GM11168 (cell line): ENCODE measurements around the gene U2AF1L4.

Experiments used
- in situ Hi-C: fragments of 300-500 bp; cut with MboI; formaldehyde crosslinking; loops from one replicate; pipeline ENCODE4 v1.12.0; 2022; ENCODE audit warnings: low sequenced_read_pairs; ENCODE audit not compliant: unreplicated experiment

U2AF1L4 gene, protein sequence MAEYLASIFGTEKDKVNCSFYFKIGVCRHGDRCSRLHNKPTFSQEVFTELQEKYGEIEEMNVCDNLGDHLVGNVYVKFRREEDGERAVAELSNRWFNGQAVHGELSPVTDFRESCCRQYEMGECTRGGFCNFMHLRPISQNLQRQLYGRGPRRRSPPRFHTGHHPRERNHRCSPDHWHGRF

DNA sequence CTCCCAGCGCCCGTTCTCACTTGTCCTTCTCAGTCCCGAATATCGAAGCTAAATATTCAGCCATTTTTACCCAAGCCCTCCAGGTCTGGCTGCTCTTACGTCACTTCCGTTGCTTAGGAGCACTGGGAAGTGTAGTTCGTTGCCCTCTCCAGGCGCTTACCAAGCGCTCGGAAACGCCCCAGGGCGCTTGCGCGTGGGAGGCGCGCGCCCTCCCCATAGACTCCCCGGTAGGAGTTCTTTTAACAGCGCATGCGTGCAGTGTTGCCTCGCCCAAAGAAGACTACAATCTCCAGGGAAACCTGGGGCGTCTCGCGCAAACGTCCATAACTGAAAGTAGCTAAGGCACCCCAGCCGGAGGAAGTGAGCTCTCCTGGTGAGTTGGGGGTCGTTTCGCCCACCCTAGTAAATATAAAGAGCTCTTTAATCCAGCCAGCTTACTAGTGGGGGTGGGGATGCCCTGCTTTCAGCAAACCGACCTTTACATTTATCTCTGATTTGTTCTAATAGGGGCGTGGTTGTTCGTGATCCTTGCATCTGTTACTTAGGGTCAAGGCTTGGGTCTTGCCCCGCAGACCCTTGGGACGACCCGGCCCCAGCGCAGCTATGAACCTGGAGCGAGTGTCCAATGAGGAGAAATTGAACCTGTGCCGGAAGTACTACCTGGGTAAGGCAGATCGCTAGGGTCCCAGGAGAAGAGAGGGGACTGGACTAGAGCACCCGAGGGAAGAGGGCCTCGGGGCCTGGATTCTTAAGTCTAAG, at the start of gene U2AF1L4, which contains the start of gene PSENEN:
TSS of gene U2AF1L4 (minus strand) at position 91 of the 759 bp plus-strand sequence. CDS start at position 64, 27 bp downstream.
TSS of gene PSENEN (plus strand) at position 324 of the 759 bp plus-strand sequence. CDS start at position 604, 280 bp downstream.
- in situ Hi-C loops, result no loop called here

DNA sequence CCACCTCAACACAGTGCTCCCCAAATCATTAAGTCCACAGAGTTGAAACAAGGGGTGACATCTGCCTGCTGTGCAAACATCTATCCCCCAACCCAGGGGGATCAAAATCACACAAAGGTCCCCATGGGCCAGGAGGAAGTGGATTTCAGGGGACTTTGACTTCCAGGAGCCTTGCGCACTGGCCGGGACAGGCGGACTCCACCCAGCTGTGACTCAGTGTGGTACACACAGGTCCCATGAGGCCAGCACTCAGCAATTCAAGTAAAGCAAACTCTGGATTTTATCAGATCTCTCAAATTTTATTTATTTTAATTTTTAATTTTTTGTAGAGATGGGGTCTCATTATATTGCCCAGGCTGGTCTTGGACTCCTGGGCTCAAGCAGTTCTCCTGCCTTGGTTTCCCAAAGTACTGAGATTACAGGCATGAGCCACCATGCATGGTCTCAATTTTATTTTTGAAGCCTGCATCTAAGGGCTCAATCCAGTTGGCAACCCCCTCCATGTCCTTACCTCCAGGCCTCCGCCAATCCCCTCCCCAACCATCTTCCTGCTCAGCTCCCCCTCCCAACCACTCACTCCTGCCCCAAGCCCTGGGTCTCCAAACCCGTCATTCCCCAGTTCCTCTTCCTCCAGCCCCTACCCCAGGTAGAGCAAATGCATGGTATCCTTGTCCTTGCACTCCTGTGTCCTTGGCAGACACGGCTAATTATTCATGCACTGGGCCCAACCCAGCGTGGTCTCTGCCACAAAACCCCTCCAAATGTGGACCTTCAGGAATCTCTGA, 48.4 kb upstream of the U2AF1L4 start:
- in situ Hi-C loops, result no loop called here

DNA sequence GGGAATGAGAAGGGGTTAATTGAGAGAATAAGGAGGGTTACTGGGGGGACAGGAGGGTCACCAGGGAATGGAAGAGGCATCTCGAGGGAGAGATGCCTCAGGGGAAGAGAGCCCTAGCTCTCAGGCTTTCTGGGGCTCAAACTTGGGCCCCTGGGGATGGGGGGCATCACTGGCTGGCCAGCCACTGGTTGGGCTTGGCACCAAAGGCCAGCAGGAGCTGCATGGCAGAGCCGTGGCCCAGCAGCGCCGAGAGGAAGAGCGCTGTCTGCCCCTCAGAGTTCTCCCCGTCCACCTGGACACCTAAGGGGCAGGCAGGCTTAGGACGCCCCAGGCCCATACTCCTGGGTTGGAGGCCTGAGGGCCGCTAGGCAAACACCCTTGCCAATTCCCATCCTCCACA, 47.7 kb upstream of the U2AF1L4 start:
- in situ Hi-C loops, result no loop called here

DNA sequence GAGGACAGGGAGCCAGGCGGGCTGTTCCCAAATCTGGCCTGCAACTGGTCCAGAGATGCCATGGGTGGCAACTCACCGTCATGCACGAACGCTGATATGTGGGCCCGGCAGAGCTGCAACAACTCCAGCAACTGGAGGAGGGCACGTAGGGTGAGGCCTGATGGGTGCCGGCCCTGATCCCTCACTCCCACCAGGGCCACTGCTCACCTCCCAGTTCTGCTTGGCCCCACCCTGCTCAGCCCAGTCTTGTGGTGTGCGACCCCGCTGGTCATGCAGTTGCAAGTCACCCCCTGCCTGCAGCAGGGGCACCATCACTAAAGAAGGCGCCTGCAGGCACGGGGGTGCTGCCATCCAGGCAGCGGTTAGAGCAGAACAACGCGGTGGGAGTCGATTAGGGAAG, 47.1 kb upstream of the U2AF1L4 start:
- in situ Hi-C loops, result no loop called here

DNA sequence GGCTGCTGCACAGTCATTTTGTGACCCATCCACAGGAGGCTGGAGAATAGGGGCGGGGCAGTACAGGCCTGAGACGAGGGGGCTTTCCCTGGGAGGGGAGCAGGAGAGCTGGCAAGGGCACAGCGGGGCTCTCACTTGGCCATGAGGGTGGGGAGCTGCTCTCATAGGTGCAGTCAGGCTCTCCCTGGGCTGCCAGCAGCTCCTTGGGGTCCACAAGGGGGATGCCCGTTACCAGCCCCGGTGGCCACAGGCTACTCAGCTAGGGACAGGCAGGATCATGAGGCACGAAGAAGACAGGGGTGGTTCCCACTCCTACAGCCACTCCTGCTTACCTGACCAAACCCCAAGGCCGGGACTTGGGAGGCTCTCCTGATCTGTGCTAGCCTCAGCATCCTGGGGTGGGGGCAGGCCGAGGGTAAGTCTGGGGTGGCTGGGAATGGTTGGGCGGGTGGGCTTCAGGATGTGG, 46.6 kb upstream of the U2AF1L4 start:
- in situ Hi-C loops, result no loop called here

DNA sequence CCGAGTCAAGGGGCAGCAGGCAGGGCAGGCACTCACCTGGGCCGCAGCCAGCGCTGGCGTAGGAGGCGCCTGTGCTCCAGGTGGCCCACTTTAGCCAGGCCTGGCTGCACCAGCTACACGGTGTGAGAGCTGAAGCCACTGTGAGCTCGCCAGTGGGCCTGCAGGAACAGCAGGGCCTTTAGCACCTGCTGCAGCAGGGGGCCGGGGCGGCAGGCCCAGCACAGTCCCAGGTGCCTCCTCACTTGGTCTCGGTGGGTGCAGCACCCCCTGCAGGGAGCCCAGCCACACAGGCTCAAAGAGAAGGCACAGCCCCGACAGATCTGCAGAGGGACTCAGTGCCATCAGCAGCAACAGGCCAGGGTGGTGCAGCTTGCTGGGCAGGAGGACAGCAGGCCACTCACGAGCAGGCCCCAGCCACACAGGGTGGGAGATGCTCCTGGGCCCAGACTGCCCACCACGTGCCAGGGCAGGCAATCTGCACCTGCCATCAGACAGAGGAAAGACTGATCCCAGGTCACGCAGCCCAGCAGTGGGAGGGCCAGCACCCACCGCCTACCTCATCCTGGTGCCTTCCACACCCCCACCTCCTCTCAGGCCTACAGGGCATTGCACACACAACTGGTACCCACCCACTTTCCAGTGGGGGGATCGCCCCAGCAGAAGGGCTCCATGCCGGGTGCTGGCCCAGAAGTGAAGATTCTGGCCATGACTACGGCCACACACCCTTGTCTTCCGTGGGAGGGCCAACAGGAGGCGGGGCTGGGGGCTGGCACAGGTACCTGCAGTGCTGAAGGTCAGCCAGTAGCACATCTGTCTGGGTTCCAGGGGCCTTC, 46.0 kb upstream of the U2AF1L4 start:
- in situ Hi-C loops, result no loop called here

DNA sequence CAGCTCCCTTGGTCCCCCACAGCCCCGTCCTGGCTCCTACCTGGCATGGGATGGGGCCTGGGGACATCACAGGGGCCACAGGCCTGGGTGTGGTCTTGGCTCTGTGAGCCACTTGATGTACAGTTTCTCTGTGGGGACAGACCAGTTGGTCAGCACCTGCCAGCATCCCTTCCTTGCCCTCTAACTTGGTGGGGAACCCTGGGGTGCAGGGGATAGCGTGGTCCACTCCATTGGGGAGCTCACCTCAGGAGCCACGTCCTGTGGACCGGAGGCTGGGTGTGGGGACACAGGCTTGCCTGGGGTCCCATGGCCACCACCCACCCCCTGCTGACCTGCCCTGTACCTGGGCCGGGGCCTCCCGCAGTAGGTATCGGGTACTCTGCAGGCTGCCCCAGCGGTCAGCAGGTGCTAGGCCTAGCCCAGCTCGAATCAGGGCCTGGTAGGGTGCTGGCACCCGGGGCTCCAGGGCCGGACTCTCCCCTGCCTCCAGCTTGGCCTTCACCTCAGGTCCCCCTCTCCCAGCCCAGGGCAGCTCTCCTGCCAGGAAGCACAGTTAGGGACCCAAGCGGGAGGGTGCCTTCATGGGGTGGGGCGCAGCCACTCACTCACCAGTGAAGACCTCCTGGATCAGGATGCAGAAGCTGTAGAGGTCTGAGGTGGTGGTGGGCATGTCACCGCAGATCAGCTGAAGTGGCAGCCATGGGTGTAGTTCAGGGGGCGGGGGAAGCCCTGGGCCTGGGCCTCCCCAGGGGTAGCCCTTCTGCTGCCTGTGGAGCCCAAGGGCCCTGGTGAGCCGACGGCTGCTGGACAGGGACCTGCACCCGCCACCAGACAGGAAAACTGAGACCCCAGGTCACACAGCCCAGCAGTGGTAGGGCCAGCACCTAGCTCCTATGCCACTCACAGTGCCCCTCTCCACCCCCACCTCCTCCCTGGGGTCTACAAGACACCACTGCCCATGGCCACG, 45.0 kb upstream of the U2AF1L4 start:
- in situ Hi-C loops, result no loop called here

DNA sequence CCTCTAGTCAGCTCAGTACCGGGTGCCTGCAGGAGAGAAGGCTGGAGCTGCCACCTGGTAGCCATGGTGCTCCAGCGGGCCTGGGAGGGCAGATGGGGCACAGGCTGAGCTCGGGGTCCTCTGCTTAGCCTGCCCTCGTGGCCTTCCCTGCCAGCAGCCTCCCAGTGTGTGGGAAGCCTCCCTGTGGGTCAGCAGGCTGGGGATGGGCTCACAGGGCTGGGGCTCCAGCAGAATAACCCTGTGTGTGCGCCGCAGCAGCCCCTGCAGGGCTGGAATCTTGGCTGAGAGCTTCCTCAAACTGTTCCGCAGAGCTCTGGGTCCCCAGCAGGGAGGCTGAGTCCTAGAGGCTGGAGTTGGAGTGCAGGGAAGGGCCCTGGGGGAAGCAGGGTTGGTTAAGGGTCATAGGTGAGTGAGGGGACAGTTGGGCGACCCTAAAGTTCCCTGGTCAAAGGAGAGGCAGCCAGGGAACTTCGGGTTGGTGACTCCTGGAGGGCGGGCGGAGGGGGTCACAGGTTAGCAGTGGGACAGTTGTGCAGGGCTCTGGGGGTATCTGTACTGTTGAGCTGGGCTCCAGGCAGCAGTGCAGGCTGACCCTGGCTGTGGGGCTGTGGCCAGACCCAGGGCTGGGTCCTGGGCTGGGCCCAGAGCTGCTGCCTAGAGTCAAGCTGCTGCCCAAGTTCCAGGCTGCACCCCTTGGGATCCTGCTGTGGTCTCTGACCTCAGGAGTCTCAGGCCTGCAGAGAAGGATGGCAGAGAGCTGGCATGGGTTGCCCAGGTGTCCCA, 44.2 kb upstream of the U2AF1L4 start:
- in situ Hi-C loops, result no loop called here

DNA sequence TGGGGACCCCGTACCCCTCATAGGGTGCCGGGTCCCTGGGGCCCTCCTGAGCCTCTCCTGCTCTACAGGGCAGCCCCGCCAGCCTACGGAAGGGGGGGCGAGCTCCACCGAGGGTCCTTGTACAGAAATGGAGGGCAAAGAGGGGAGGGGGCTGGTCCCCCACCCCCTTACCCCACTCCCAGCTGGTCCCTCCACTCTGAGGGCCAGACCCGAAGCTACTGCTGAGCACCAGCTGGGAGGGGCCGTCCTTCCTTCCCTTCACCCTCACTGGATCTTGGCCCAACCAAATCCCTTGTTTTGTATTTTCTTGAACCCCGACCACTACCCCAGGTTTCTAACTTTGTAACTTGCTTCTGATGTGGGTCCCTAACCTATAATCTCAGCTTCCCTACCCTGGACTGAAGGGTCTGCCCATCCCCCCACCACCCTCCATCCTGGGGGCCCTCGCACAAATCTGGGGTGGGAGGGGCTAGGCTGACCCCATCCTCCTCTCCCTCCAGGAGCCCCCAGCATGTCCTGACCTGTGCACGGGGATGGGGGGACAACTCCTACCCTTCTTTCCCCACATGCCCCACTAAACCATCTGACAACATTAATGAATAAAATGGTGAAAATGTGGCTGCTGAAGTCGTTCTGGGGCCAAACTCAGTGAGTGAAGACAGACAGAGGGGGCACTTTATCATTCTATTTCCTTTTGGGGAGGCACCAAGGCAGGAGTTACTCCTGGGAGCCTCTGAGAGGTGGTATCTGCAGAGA, 43.2 kb upstream of the U2AF1L4 start:
- in situ Hi-C loops, result no loop called here

DNA sequence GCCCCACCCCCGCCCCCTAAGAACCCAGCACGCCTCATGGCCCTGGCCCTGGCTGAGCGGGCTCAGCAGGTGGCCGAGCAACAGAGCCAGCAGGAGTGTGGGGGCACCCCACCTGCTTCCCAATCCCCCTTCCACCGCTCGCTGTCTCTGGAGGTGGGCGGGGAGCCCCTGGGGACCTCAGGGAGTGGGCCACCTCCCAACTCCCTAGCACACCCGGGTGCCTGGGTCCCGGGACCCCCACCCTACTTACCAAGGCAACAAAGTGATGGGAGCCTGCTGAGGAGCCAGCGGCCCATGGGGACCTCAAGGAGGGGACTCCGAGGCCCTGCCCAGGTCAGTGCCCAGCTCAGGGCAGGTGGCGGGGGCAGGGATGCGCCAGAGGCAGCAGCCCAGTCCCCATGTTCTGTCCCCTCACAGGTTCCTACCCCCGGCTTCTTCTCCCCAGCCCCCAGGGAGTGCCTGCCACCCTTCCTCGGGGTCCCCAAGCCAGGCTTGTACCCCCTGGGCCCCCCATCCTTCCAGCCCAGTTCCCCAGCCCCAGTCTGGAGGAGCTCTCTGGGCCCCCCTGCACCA, 42.1 kb upstream of the U2AF1L4 start:
- in situ Hi-C loops, result no loop called here

DNA sequence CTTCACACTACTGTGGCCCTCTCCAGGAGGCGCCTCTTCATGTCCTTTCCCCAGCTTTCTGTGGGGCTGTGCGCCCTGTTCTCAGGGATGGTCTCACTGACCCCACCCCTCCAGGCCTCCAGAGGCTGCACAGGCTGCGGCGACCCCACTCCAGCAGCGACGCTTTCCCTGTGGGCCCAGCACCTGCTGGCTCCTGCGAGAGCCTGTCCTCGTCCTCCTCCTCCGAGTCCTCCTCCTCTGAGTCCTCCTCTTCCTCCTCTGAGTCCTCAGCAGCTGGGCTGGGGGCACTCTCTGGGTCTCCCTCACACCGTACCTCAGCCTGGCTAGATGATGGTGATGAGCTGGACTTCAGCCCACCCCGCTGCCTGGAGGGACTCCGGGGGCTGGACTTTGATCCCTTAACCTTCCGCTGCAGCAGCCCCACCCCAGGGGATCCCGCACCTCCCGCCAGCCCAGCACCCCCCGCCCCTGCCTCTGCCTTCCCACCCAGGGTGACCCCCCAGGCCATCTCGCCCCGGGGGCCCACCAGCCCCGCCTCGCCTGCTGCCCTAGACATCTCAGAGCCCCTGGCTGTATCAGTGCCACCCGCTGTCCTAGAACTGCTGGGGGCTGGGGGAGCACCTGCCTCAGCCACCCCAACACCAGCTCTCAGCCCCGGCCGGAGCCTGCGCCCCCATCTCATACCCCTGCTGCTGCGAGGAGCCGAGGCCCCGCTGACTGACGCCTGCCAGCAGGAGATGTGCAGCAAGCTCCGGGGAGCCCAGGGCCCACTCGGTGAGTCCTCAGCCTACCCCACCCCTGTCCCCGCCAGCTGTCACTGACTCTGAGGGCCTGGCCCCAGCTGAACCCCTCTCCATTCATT, 41.3 kb upstream of the U2AF1L4 start:
- in situ Hi-C loops, result no loop called here

DNA sequence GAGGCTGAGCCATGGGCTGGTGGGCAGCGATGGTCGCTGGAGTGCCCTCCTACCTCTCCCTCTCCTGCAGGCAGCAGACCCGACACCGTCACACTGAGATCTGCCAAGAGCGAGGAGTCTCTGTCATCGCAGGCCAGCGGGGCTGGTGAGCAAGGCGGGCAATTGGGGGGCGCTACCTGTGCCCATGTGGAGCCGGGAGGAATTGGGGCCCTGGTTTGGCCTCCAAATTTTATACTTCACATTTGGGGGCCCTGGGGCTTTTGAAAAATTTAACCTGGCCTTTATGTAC, 40.1 kb upstream of the U2AF1L4 start:
- in situ Hi-C loops, result no loop called here

DNA sequence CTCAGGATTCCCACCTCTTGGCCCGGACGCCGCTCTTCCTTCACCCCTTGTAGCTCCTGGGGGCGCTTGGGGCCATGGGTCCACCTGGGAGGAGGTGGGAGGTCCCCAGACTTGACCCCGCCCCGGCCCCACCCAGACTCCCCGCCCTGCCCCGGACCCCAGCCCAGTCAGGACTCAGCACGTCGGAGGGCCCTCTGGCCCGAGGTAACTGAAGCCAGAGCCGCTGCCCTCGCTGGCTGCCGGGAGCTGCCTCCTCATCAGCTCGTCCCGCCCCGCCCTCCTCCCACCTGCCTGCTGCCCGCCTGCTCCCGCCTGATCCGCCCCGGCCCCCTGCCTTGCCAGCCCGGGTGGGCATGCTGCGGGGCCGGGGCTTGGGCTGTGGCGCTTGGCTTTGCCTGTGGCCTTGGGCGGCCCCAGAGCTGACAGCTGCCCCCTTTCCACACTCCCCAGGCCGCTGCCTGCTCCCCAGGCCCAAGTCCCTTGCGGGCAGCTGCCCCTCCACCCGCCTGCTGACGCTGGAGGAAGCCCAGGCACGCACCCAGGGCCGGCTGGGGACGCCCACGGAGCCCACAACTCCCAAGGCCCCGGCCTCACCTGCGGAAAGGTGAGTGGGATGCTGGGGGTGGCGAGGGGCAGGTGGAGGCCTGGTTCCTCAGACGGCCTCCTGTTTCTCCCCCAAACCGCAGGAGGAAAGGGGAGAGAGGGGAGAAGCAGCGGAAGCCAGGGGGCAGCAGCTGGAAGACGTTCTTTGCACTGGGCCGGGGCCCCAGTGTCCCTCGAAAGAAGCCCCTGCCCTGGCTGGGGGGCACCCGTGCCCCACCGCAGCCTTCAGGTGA, 39.5 kb upstream of the U2AF1L4 start:
- in situ Hi-C loops, result no loop called here

DNA sequence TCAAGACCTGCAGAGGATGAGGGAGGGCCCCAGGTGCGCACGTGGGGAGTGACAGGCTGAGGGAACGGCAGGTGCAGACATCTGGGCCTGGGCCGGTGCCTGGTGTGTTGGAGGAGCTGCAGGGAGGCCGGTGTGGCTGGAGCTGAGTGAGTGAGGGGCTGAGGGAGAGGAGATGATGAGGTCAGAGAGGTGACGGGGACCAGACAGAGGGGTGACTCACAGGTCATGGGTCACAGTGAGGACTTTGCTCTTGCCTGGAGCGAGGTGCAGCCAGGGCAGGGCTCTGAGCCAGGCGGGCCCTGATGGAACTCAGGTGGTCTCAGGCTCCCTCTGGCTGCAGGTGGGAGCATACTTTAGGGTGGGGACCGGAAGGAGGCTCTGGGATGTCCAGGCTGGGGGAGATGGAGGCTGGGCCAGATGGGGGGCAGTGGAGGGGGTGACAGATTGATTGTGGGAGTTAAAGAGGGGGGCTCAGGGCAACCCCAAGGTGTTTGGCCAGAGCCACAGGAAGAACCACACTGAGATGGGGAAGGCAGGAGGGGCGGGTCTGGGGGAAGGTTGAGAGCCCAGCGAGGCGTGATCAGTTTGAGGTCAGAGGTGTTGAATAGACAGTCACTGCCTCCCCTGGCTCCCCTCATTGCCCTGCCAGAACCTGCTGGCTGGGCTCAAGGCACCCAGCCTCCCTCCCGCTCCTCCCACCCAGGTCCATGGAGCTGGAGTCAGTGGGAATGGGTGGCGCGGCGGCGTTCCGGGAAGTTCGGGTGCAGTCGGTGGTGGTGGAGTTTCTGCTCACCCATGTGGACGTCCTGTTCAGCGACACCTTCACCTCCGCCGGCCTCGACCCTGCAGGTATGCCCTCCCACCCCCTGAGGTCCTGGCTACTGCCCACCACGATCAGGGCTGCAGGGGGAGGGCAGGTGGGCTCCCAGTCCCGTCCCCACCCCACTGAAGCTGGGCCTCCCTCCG, 38.5 kb upstream of the U2AF1L4 start:
- in situ Hi-C loops, result no loop called here

DNA sequence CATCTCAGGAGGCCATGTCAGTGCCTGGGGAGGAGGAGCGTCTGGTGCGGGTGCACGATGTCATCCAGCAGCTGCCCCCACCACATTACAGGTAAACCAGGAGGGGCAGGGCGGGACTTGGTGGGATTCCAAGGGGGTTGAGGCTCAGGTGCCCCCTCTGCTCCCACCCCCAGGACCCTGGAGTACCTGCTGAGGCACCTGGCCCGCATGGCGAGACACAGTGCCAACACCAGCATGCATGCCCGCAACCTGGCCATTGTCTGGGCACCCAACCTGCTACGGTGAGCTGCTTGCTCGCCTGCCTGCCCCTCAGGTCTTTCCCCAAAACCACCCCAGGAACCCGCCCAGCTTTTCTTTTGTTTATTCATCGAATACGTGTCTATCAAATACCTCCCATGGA, 37.4 kb upstream of the U2AF1L4 start:
- in situ Hi-C loops, result no loop called here
